Rectal smooth muscle tissue (tissue), 1 donor: ENCODE measurements around the gene CEP95.
A peak's percentile ranks its signal among the peaks of the same experiment; 100 is the strongest.
"Not testable (repeated sequence)": the region's sequence is repeated elsewhere in the genome, so short reads cannot be mapped to it uniquely, and the experiment has no call there.

Experiments
- H3K27ac ChIP-seq: one replicate; pipeline ENCODE4 v1.7.0; 2013; ENCODE audit warnings: low read depth, low read length, inconsistent platforms
- H3K27me3 ChIP-seq: one replicate; pipeline ENCODE4 v1.7.0; 2013; ENCODE audit warnings: low read length; ENCODE audit not compliant: control insufficient read depth, insufficient read depth
- H3K36me3 ChIP-seq: one replicate; pipeline ENCODE4 v1.7.0; 2013; ENCODE audit warnings: low read length; ENCODE audit not compliant: control insufficient read depth, insufficient read depth
- H3K4me1 ChIP-seq: one replicate; pipeline ENCODE4 v1.7.0; 2013; ENCODE audit warnings: low read length; ENCODE audit not compliant: control insufficient read depth, insufficient read depth
- H3K4me3 ChIP-seq: one replicate; pipeline ENCODE4 v1.7.0; 2013; ENCODE audit warnings: low read length
- H3K9ac ChIP-seq: one replicate; pipeline ENCODE4 v1.7.0; 2013; ENCODE audit warnings: low read length

Gene CEP95

DNA sequence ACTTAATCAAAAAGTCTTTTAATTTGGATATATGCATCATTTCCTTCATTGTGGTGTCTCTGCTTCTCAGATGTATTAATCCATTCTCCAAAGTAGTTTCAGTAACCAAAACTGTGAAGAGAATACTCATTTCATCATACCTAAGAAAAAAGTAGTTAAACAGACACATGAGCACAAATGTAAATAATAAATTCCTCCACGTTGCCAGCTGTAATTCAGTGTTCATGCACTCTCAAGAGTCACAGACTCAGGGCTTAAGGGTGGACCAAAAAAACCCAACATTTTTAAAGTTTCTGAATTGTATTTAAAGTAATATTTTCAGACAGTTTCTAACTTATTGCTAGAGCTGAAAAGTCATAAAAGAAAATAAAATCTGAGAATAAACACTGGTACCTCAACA, 28.9 kb upstream of the CEP95 start:
- Histone ChIP-seq H3K27me3 (no peaks in the 10 kb centered on the region), H3K36me3 (peaks cover 4% of the 10 kb centered on the region), H3K4me3 (no peak overlapping the region), H3K4me1 (no peaks in the 10 kb centered on the region), H3K9ac (no peak overlapping the region), H3K27ac (no peak overlapping the region)

DNA sequence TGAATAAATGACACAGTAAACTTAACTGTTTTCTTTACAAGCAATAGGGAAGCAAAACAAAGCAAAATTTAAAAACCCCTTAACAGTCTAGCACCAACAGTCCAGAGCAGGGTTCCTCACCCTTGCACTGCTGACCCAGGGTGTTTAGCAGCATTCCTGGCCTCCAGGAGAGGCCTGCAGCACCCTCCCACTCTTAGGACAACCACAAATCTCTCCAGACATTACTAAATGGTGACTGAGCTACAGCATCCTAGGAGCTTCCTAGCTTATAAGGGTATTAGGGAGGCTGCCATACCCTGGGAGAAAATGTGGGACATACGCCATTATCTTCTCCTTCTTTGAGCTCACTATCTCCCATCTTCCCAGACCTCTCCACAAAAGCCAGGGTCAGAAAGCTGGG, 25.8 kb upstream of the CEP95 start:
- H3K27me3 ChIP-seq: no peaks in the 10 kb centered on the region
- H3K9ac ChIP-seq: no peak overlapping the region
- H3K4me1 ChIP-seq: no peaks in the 10 kb centered on the region
- H3K4me3 ChIP-seq: no peak overlapping the region
- H3K27ac ChIP-seq: no peak overlapping the region
- peaks cover 13% of the 10 kb centered on the region for H3K36me3 ChIP-seq

DNA sequence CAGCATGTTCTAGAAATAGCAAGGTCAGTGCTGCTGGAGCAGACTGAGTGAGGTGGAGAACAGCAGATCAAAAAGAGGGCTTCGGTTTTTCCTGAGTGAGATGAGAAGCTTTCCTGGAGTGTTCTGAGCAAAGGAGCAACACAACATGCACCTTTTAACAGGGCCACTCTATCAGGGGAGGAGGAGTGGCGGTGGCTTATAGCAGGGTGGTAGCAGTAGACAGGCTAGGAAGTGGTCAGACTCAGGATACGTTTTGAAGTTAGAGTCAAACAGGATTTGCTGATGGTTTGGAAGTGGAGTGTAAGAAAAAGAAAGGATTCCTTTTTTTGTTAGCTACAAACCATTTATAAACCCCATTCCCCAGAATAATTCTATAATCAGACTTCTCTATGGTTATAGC, 22.4 kb upstream of the CEP95 start:
- Histone ChIP-seq H3K4me1 (no peaks in the 10 kb centered on the region), H3K4me3 (no peak overlapping the region), H3K9ac (no peak overlapping the region), H3K27ac (no peak overlapping the region), H3K27me3 (no peaks in the 10 kb centered on the region), H3K36me3 (peaks cover 13% of the 10 kb centered on the region)

DNA sequence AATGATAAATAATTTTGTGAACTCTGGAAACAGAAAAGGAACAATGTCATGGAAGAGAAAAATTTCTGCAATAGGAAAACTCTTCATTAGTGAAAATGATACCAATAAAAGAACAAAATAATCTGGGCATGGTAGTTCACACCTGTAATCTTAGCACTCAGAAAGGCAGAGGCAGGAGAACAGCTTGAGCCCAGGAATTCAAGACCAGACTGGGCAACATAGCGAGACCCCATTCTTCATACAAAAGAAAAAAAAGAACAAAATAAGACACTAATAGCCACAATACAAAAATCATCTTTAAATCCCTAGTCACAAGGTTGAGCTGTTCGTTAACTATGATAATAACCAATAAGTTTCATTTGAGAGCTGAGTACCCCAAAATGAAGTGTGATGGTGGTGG, 18.5 kb upstream of the CEP95 start:
- no peak overlapping the region for H3K27ac ChIP-seq
- H3K4me3 ChIP-seq: no peak overlapping the region
- H3K9ac ChIP-seq: no peak overlapping the region
- peaks cover 16% of the 10 kb centered on the region for H3K36me3 ChIP-seq
- H3K4me1 ChIP-seq: no peaks in the 10 kb centered on the region
- H3K27me3 ChIP-seq: no peaks in the 10 kb centered on the region

DNA sequence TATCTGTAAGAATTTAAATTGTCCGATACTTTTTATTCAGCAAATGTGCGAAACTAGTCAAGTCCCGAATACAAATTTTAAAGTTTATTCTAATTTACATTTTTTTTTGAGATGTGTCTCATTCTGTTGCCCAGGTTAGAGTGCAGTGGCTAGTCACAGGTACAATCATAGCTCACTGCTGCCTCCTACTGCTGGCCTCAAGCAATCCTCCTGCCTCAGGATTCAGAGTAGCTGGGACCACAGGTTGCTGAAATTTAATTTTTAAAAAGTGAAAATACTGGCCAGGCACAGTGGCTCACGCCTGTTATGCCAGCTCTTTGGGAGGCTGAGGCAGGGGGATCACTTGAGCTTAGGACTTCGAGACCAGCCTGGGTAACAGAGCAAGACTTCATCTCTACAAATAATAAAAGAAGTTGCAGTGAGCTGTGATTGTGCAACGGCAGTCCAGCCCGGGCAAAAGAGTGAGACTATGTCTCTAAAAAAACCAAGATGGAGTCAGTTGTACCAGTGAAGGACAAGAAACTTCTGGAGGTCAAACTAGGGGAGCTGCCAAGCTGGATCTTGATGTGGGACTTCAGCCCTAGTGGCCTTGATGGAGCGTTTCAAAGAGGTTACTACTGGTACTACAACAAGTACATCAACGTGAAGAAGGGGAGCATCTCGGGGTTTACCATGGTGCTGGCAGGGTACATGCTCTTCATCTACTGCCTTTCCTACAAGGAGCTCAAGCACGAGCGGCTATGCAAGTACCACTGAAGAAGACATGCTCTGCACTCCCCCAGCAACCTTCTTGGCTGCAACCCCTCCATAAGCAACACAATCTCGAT, 15.5 kb upstream of the CEP95 start:
- Histone ChIP-seq H3K27me3 (no peaks in the 10 kb centered on the region), H3K27ac (no peak overlapping the region), H3K4me1 (peaks cover 6% of the 10 kb centered on the region), H3K36me3 (peaks cover 7% of the 10 kb centered on the region), H3K9ac (no peak overlapping the region), H3K4me3 (no peak overlapping the region)

DNA sequence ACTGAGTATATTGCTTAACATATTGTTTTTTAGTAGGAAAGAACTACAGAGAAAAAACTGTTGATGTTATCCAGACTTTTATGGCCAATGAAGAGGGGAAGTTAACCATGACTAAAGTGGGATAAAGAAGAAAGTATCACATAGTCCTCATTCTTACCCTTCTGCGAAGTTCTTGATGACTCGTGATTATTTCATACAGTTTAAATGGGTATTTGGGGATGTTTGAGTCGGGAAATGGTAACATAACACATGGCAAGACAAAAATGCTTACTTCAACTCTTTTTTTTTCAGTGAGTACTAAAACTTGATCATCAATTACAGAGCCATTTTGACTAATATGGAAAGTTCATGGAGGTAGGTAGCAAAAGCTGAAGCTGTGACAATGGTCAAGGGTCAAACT, 14.8 kb upstream of the CEP95 start:
- H3K4me3 ChIP-seq: no peak overlapping the region
- H3K4me1 ChIP-seq: peaks cover 6% of the 10 kb centered on the region
- H3K27me3 ChIP-seq: no peaks in the 10 kb centered on the region
- H3K27ac ChIP-seq: no peak overlapping the region
- no peak overlapping the region for H3K9ac ChIP-seq
- peaks cover 7% of the 10 kb centered on the region for H3K36me3 ChIP-seq

DNA sequence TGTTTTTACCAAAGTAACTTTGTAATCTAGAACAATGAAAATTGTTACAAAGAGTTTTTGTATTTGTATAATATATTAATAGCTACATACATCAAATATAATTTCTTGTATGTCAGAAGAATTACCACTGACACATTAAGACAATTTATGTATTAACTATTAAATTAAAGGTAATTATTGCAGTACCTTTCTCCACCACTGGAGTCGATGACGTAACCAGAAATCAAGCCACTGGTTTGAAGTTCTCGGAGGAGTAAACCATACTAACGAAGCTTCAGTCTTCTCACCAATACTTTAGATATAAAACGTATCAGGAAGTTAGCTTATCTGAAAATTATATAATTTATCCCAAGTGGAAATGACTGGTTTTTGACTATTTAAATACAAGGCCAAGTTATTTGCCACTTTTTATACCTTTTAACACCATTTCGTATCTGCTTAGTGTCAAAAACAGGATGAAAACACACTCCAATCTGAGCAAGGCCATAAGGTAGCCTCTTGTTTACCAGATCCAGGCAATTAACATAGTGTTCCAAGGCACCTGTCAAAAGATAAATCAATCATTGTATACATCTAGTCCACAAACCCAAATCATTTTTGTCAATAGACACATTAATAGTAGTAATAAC, 14.2 kb upstream of the CEP95 start:
- H3K9ac ChIP-seq: no peak overlapping the region
- H3K27ac ChIP-seq: no peak overlapping the region
- H3K36me3 ChIP-seq: peaks cover 7% of the 10 kb centered on the region
- no peaks in the 10 kb centered on the region for H3K27me3 ChIP-seq
- H3K4me1 ChIP-seq: peaks cover 10% of the 10 kb centered on the region
- H3K4me3 ChIP-seq: no peak overlapping the region

DNA sequence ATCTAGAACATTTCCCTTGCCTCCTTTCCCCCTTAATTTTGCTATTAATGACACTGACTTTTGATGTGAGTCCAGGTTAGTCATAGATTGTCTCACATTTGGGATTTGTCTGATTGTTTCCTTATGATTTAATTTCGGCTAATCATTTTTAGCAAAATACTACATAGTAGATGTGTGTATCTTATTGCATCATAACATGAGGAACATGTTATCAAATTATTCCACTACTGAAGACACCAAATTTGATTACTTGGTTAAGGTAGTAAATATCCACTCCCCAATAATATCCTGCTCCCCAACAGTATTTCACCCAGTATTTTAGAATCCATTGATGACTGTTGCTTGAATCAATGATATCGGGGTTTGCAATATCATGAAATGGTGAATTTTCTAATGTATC, 12.7 kb upstream of the CEP95 start:
- Histone ChIP-seq H3K4me1 (peaks cover 10% of the 10 kb centered on the region), H3K27me3 (no peaks in the 10 kb centered on the region), H3K9ac (no peak overlapping the region), H3K36me3 (peaks cover 9% of the 10 kb centered on the region), H3K27ac (no peak overlapping the region), H3K4me3 (no peak overlapping the region)

DNA sequence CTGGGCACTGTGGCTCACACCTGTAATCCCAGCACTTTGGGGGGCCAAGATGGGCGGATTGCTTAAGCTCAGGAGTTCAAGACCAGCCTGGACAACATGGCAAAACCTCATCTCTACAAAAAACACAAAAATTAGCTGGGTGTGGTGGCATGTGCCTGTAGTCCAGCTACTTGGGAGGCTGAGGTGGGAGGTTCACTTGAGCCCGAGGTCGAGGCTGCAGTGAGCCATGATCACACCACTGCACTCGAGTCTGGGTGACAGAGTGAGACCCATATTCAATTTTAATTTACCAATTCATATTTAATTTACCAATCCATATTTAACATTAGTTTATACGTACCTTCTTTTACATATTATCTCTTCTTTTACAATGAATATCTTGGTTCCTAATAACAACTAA, 11.5 kb upstream of the CEP95 start:
- peaks cover 10% of the 10 kb centered on the region for H3K4me1 ChIP-seq

DNA sequence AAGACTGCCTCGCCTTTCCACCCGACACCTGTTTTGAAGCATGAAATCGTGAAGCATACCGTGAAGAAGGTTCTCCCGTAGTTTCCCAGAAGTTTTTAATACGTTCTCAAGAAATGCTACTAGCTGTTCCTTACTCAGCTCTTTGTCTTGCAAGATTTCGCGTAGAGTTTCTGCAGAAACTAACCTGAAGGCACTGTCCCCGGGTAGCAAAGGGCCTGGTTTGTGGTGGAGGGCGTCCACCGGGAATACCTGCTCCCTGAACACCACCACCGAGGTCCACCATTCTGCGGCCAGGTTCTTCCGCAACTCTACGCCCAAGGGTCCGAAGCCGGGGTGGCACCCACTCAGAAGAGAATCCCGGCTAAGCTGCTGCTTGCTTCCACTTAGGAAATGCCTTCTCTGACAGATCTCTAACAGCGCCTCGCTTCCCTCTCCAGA, 10.4 kb upstream of the CEP95 start:
- peak overlapping the region; percentile 99 for H3K4me3 ChIP-seq
- H3K4me1 ChIP-seq: peaks cover 10% of the 10 kb centered on the region
- H3K27me3 ChIP-seq: no peaks in the 10 kb centered on the region
- H3K9ac ChIP-seq: peak overlapping the region; percentile 78
- peaks cover 21% of the 10 kb centered on the region for H3K36me3 ChIP-seq
- H3K27ac ChIP-seq: peak overlapping the region; percentile 81

More for the DNA sequence above, 11.5 kb upstream of the CEP95 start:
- H3K27me3 ChIP-seq, H3K9ac ChIP-seq, H3K27ac ChIP-seq, H3K4me3 ChIP-seq: not testable (repeated sequence)
- peaks cover 12% of the 10 kb centered on the region for H3K36me3 ChIP-seq

DNA sequence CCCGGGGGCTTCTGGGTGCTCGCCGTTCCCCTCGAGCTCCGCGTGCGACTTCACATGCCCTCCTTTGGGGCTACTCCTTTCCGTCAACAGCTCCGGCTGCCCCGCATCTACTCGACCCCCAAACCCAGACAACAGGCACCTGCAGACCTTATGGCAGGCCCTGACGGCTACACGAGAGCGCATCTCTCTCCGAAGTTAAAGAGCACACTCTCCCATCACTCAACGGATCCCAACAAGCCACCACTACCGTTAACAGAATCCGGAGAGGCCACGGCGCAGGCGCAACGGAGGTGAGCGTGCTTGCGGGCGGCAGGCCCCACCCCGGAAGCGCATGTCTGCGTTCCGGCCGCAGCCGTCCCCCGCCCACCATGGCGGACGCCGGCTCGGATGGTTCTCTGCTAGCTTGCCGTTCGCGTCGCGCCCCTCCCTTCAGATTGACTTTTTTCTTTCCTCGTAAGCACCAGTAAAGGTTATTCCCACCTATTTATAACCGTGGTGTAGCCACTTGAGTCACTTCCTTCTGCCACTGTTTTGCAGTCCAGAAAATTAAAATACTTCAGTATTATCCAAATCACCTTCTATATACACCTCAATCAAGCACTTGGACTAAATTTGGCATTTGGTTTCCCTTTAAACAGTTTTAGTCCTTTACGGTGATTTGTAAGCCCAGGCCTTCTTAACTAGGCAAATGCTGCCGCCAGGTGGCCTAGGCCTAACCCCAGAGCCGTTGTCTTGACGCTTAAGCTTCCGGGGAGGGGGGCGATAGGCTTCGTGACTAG, 9.8 kb upstream of the CEP95 start, which contains the start of gene POLG2:
Gene POLG2, minus strand, starts transcription at position 269 of the 779 bp plus-strand sequence. Its CDS starts 86 bp downstream, at position 183.
- Histone ChIP-seq H3K4me1 (peaks cover 12% of the 10 kb centered on the region), H3K36me3 (peaks cover 24% of the 10 kb centered on the region), H3K27me3 (no peaks in the 10 kb centered on the region), H3K4me3 (peak within 1 kb of the TSS; percentile 99), H3K27ac (peak within 1 kb of the TSS; percentile 81), H3K9ac (peak within 1 kb of the TSS; percentile 78)

DNA sequence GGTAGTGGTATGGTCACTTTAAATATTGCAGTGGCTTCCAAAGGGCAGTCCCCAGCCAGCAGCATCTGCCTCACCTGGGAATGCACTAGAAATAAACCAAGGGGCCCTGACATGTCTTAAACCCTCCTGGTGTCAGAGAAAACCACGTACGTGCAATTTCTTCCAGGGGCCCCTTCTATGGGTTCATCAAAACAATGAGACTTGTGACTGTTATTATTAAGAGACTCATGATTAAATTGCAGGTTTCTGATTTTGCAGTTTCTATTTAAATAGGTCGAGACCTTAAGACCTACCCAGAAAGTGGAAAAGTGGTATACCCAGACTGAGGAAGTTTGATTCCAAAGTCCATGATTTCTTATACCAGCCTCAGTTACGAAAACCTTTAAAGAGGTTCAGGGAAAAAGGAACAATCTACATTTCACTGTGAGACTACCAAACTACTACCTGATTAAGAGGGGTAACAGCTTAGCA, 9.2 kb upstream of the CEP95 start:
- Histone ChIP-seq H3K9ac (no peak overlapping the region), H3K36me3 (peaks cover 31% of the 10 kb centered on the region), H3K27me3 (no peaks in the 10 kb centered on the region), H3K4me3 (peak overlapping the region; percentile 99), H3K4me1 (peaks cover 16% of the 10 kb centered on the region), H3K27ac (peak overlapping the region; percentile 81)
